Measurements from ENCODE around the gene EMD.

Gene EMD

GRCh38 chrX:154363706-154364439, 15.2 kb upstream of the EMD start:
- no peak for TF ChIP-seq ZFX (IDR thresholded peaks at IDR 0.05; ENCODE audit: borderline replicate concordance)
- TF ChIP-seq, protein P1, sequence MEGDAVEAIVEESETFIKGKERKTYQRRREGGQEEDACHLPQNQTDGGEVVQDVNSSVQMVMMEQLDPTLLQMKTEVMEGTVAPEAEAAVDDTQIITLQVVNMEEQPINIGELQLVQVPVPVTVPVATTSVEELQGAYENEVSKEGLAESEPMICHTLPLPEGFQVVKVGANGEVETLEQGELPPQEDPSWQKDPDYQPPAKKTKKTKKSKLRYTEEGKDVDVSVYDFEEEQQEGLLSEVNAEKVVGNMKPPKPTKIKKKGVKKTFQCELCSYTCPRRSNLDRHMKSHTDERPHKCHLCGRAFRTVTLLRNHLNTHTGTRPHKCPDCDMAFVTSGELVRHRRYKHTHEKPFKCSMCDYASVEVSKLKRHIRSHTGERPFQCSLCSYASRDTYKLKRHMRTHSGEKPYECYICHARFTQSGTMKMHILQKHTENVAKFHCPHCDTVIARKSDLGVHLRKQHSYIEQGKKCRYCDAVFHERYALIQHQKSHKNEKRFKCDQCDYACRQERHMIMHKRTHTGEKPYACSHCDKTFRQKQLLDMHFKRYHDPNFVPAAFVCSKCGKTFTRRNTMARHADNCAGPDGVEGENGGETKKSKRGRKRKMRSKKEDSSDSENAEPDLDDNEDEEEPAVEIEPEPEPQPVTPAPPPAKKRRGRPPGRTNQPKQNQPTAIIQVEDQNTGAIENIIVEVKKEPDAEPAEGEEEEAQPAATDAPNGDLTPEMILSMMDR (IDR thresholded peaks at IDR 0.05) = no peak
- H3K27ac ChIP-seq = no peak overlapping the region

DNA sequence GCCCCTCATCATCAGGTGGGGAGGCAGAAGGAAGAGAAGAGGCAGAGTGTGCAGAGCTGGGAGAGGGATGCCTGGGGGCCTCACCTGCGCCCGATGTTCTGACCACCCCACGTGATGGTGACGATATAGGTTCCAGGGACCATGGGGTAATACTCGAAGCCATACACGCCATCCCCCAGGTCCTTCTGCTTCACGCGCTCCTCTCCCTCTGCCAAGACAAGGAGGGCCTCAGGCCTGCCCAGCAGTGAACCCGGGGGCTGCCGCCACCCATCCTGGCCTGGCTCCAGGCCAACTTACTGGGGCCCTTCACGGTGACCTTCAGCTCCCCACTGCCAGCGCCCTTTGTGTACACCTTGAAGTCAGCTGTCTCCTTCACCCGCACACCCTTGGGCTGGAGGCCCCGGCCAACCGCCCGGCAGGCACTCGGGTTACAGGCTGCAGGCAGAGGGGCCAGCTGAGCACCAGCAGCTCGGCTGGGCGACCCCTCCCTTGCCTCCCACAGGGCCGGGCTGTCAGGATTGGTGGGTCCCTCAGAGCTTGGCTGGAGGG, 14.0 kb upstream of the EMD start:
- TF ChIP-seq ZFX (IDR thresholded peaks at IDR 0.05; ENCODE audit: borderline replicate concordance) = no peak
- TF ChIP-seq, protein P1 (IDR thresholded peaks at IDR 0.05) = no peak
- H3K27ac ChIP-seq = no peak overlapping the region

DNA sequence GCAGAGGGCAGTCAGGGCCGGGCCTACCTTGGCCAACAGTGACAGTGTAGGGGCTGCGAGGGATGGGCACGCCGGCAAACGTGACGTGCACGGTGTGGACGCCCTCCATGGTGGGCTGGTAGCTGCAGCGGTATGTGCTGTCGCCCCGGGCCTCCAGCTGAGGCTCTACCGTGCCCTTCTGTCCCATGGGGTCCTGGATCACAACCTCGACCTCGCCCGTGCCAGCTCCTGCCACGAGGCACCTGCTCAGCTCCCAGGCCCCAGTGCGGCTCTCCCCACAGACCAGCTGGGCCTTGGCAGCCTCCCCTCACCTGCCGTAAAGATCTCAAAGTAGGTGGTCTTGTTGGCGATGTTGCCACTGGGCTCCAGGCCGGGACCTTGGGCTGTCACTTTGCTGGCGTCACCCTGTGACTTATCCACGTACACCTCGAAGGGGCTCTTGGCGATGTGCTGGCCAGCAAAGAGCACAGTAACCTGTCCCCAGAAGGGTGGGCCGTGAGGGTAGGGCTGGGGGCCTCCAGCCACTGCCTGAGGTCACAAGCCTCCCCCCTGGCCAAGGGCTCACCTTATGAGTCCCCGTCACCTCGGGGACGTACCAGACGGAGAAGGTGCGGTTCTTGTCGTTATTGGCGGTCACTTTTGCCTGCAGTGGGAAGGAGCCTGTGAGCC, 13.0 kb upstream of the EMD start:
- no peak overlapping the region for H3K27ac ChIP-seq
- no peak for TF ChIP-seq ZFX (IDR thresholded peaks at IDR 0.05; ENCODE audit: borderline replicate concordance)
- TF ChIP-seq, protein P1 (IDR thresholded peaks at IDR 0.05) = no peak

DNA sequence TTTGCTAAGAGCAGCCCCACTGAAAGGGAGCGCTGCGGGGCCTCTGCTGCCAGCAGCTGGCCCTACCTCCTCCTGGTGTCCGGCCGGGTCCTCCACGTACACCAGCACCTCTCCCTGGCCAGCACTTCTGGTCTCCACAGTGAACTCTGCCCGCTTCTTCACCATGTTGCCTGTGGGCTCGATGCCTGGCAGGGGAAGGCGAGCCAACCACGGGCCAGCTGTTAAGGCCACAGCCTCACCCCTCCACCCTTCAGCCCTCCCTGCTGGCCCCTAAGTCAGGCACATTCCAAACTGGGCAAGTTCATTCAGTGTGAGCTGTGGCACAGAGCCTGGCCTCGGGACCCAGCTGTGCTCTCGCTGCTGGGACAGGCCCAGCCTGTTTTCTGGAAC, 12.4 kb upstream of the EMD start:
- no peak overlapping the region for H3K27ac ChIP-seq
- TF ChIP-seq, protein P1 (IDR thresholded peaks at IDR 0.05) = no peak
- no peak for TF ChIP-seq ZFX (IDR thresholded peaks at IDR 0.05; ENCODE audit: borderline replicate concordance)

GRCh38 chrX:154367474-154368308, 11.4 kb upstream of the EMD start:
- H3K27ac ChIP-seq = no peak overlapping the region
- no peak for TF ChIP-seq ZFX (IDR thresholded peaks at IDR 0.05; ENCODE audit: borderline replicate concordance)
- TF ChIP-seq, protein P1 (IDR thresholded peaks at IDR 0.05) = no peak

GRCh38 chrX:154368630-154369448, 10.3 kb upstream of the EMD start:
- TF ChIP-seq, protein P1 (IDR thresholded peaks at IDR 0.05) = no peak
- no peak for TF ChIP-seq ZFX (IDR thresholded peaks at IDR 0.05; ENCODE audit: borderline replicate concordance)
- peak overlapping the region; percentile 23; the same call in 1 of the 2 replicates for H3K27ac ChIP-seq
